ENCODE data around the gene GAL3ST2. TPM values are rescaled to one million over a fixed set of nuclear protein-coding genes. Genes with fewer than 3 reads are reported as not detected.

Gene GAL3ST2
- total RNA-seq, 1 donor from 2014 or later = not detected

DNA sequence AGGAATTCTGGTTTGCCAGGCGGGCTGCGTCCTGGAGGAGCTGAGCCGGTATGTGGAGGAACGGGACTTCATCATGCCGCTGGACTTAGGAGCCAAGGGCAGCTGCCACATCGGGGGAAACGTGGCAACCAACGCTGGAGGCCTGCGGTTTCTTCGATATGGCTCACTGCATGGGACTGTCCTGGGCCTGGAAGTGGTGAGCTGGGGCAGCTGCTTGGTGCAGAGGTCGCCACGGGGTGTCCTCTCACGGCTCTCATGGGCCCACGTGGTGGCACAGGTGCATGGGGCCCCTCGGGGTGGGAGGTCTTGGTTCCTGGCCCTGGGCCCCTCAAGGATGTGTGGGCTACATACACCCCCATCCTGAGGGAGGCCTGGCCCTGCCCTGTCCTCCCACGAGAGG is 33.0 kb upstream of the GAL3ST2 start:
- H3K36me3 ChIP-seq = peaks cover 18 to 33% of the 10 kb centered on the region in 2 donors

DNA sequence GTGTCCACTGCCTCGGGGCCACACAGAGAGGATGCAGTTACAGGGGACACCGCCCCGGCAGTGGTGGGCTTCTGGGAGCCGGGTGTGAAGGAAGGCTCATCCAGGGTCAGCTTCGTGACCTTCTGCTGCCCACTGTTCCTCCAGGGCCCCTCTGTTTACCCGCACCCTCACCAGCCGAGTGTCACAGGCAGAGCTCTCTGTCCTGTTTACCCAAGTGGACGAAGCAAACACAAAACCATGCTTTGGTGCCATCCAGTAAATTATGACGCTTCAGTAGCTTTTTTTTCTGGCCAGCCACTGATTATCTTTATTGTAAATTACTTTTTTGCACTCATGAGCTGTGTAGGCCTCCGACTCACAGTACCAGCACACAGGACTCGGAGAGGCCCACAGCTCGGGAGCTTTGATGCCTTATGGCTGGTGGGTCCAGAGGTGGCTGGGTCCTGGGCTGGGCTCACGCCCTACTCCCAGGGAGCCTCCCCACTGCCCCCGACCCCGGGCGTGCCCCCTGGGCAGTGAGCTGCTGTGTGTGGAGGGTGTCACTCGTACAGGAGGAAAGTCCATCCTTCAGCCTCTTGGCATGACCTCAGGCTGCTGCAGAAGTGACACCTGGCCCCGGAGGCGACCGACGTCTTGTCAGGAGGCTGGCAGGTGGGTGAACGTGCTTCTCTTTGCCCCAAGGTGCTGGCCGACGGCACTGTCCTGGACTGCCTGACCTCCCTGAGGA is 32.4 kb upstream of the GAL3ST2 start:
- DNase-seq (ENCODE audit: low spot score in 2 of 2) = no peak
- no peaks in the 10 kb centered on the region for H3K27me3 ChIP-seq
- TF ChIP-seq, protein P1, sequence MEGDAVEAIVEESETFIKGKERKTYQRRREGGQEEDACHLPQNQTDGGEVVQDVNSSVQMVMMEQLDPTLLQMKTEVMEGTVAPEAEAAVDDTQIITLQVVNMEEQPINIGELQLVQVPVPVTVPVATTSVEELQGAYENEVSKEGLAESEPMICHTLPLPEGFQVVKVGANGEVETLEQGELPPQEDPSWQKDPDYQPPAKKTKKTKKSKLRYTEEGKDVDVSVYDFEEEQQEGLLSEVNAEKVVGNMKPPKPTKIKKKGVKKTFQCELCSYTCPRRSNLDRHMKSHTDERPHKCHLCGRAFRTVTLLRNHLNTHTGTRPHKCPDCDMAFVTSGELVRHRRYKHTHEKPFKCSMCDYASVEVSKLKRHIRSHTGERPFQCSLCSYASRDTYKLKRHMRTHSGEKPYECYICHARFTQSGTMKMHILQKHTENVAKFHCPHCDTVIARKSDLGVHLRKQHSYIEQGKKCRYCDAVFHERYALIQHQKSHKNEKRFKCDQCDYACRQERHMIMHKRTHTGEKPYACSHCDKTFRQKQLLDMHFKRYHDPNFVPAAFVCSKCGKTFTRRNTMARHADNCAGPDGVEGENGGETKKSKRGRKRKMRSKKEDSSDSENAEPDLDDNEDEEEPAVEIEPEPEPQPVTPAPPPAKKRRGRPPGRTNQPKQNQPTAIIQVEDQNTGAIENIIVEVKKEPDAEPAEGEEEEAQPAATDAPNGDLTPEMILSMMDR (IDR thresholded peaks at IDR 0.05) = no peak
- no peak overlapping the region for H3K27ac ChIP-seq
- no peaks in the 10 kb centered on the region for H3K9me3 ChIP-seq
- H3K4me3 ChIP-seq = no peak overlapping the region
- intact Hi-C loops (cut with DNase I) = no loop called here
- no peaks in the 10 kb centered on the region for H3K4me1 ChIP-seq
- H3K36me3 ChIP-seq = peaks cover 24 to 39% of the 10 kb centered on the region in 2 donors

More for the DNA sequence above, 33.0 kb upstream of the GAL3ST2 start:
- DNase-seq (ENCODE audit: low spot score in 2 of 2) = no peak
- intact Hi-C loops (cut with DNase I) = no loop called here
- TF ChIP-seq, protein P1 (IDR thresholded peaks at IDR 0.05) = no peak
- Histone ChIP-seq H3K9me3 (no peaks in the 10 kb centered on the region), H3K27me3 (no peaks in the 10 kb centered on the region), H3K27ac (no peak overlapping the region), H3K4me3 (no peak overlapping the region), H3K4me1 (no peaks in the 10 kb centered on the region)

DNA sequence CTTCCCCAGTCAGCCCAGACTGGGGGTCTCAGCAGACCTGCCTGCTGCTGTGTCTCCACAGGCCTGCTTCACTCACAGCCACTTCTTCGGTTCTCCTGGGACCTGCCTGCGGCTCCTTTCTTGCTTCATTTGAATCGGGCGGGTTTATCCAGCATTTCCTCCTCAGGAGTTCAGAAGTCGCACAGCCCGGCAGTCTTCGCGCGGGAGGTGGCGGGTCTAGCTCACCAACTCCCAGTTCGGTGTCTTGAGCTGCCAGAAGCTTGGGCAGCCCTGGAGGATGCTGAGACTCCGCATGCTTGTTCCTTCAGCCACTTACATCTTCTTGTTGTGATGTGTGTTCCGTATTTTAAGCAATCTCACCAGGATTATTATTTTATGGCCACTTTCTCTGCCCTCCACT is 31.3 kb upstream of the GAL3ST2 start:
- TF ChIP-seq, protein P1 (IDR thresholded peaks at IDR 0.05) = no peak
- peaks cover 26 to 45% of the 10 kb centered on the region in 2 donors for H3K36me3 ChIP-seq
- no peak overlapping the region for H3K4me3 ChIP-seq
- H3K27me3 ChIP-seq = no peaks in the 10 kb centered on the region
- H3K9me3 ChIP-seq = no peaks in the 10 kb centered on the region
- no peaks in the 10 kb centered on the region for H3K4me1 ChIP-seq
- no peak for DNase-seq (ENCODE audit: low spot score in 2 of 2)
- no peak overlapping the region for H3K27ac ChIP-seq
- intact Hi-C loops (cut with DNase I) = no loop called here

DNA sequence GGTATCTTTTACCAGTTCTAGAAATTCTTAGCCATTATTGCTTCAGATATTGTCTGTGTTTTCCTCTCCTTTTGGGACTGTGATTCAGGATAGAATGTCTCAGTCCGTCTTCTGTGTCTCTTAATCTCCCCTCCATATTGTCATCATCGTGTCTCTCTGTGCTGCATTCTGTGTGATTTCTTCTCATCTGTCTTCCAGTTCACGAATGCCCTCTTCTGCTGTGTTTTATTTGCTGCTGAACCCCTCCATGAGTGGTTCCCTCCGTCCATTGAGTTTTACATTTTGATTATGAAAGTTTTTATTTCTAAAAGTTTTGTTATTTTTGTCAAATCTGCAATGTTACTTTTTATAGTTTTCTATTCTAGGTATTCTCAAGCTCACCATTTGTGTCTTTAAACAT is 30.5 kb upstream of the GAL3ST2 start:
- peaks cover 26 to 45% of the 10 kb centered on the region in 2 donors for H3K36me3 ChIP-seq
- H3K9me3 ChIP-seq = no peaks in the 10 kb centered on the region
- TF ChIP-seq, protein P1 (IDR thresholded peaks at IDR 0.05) = no peak
- no peaks in the 10 kb centered on the region for H3K27me3 ChIP-seq
- no peaks in the 10 kb centered on the region for H3K4me1 ChIP-seq
- H3K4me3 ChIP-seq = no peak overlapping the region
- no peak for DNase-seq (ENCODE audit: low spot score in 2 of 2)
- intact Hi-C loops (cut with DNase I) = no loop called here
- no peak overlapping the region for H3K27ac ChIP-seq

DNA sequence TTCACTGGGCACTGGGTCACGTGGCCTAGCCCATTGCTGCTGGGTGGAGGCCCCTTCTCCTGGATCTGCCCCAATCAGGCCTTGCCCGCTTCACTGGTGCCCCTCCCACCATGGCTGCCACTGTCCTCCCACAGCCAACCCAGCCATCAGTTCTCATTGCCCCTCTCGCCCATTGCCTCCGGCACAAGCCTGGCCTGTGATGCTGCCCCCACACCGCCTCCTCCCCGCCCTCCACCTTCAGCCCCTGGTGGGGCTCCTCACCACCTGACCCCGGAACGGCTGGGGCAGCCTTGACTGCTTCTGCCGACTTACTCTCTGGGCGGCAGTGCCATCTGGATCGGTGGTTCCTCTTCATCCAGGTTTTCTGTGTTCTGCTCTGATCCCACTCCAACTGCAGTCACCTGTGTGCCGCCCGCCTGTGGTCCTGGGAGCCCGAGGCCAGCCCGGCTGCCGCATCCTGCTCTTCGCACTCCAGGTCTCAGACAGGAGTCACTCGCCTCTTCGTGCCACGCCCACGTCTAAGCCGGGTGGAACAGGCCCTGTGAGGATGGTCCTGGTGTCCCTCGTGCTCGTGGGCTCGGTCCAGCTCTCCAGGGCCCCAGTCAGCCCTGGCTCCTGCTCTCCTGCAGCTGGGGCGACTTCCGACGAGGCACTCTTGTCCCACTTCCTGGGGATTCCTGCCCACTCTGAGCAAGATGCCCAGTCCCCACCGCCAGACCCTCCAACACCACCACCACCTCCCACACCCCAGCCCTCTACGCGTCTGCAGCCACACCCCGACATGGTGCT is 28.0 kb upstream of the GAL3ST2 start:
- Histone ChIP-seq H3K36me3 (peaks cover 28 to 52% of the 10 kb centered on the region in 2 donors), H3K27me3 (no peaks in the 10 kb centered on the region), H3K9me3 (no peaks in the 10 kb centered on the region), H3K4me1 (no peaks in the 10 kb centered on the region), H3K27ac (no peak overlapping the region), H3K4me3 (no peak overlapping the region)
- TF ChIP-seq, protein P1 (IDR thresholded peaks at IDR 0.05) = no peak
- no peak for DNase-seq (ENCODE audit: low spot score in 2 of 2)
- intact Hi-C loops (cut with DNase I) = no loop called here
